Measurements from ENCODE around the gene CACNA2D4.

GRCh38 chr12:1851151-1851701 is 67.2 kb downstream of the CACNA2D4 start:
- TF ChIP-seq TAF1 (conservative IDR thresholded peaks at IDR 0.05), result no peak
- no peak for TF ChIP-seq CTCF (IDR thresholded peaks at IDR 0.05; ENCODE audit: low read depth, low read length, missing input control)
- TF ChIP-seq SP1 (IDR thresholded peaks at IDR 0.05), result no peak
